GM12878 (cell line): ENCODE data around the gene OR10J4. TPM values are rescaled to one million over a fixed set of nuclear protein-coding genes. Genes with fewer than 3 reads are reported as not detected.

Source experiments
- ATAC-seq: fragments of 200-7000 bp; cut with Tn5 transposase; 3 replicates; pipeline ENCODE4 v1.9.1; 2020; ENCODE audit warnings: mild to moderate bottlenecking, moderate library complexity
- BruUV-seq: library from RNA; stranded (reverse); fragments of 400-500 nt; replicated peaks from 2 replicates; lab custom pipeline; 2021; lab: Mats Ljungman, UMichigan
- CTCF ChIA-PET: fragments of 300-600 bp; sonication (Branson Sonifier 250); formaldehyde crosslinking; extraction: SDS; loops from one replicate; lab custom pipeline; 2021; ENCODE audit warnings: inconsistent platforms; lab: Yijun Ruan, JAX
- POLR2A ChIA-PET: fragments of 350-600 bp; formaldehyde crosslinking; extraction: SDS; loops from one replicate; lab custom pipeline; 2021; ENCODE audit warnings: inconsistent platforms; lab: Charles Lee
- RAD21 ChIA-PET: fragments of 300-600 bp; sonication (Branson Sonifier 250); formaldehyde crosslinking; loops from one replicate; lab custom pipeline; 2023; ENCODE audit warnings: antibody characterized with exemption; ENCODE audit not compliant: unreplicated experiment; lab: Charles Lee
- SMC1A ChIA-PET: fragments of 300-600 bp; sonication (Branson Sonifier 250); formaldehyde crosslinking; loops from one replicate; lab custom pipeline; 2023; ENCODE audit not compliant: unreplicated experiment, uncharacterized antibody; lab: Charles Lee
- DNase-seq: peaks from one replicate; pipeline ENCODE4 v3.0.0-alpha.2; 2011; ENCODE audit warnings: low read depth, low spot score
- FAIRE-seq: peaks from 3 replicates; lab custom pipeline; 2011; peaks lifted over from hg19 to GRCh38; lab: Jason Lieb, UNC
- H2AFZ ChIP-seq: 2 replicates; pipeline ENCODE4 v1.6.0; 2011; ENCODE audit warnings: low read depth, low read length, control low read depth; ENCODE audit not compliant: control insufficient read depth
- H3K27ac ChIP-seq: 2 replicates; pipeline ENCODE4 v1.5.1; 2011; ENCODE audit warnings: control low read depth; ENCODE audit not compliant: control insufficient read depth, insufficient read depth
- H3K27me3 ChIP-seq, 2 experiments: replicated peaks in 1 of 2; 2 replicates each; pipeline versions ENCODE4 v1.6.0 to v1.6.1; 2011; ENCODE audit warnings: low read length in 1 of 2; ENCODE audit not compliant: control insufficient read depth in 2 of 2, insufficient read depth in 2 of 2
- H3K36me3 ChIP-seq, 2 experiments: 2 replicates each; pipeline ENCODE4 v1.5.1; 2011; ENCODE audit warnings: low read length in 1 of 2; ENCODE audit not compliant: control insufficient read depth in 2 of 2, insufficient read depth in 2 of 2
- H3K4me1 ChIP-seq: 2 replicates; pipeline ENCODE4 v1.6.1; 2011; ENCODE audit warnings: mild to moderate bottlenecking, low read length, moderate library complexity, mixed read lengths; ENCODE audit not compliant: control insufficient read depth, insufficient read depth
- H3K4me2 ChIP-seq: 2 replicates; pipeline ENCODE4 v1.6.0; 2011; ENCODE audit warnings: control low read depth; ENCODE audit not compliant: control insufficient read depth, insufficient read depth
- H3K4me3 ChIP-seq: fragments of 200-600 bp; sonication (generic); 2 replicates; pipeline ENCODE4 v1.5.1; 2016
- H3K79me2 ChIP-seq: 2 replicates; pipeline ENCODE4 v1.6.0; 2011; ENCODE audit warnings: low read length; ENCODE audit not compliant: control insufficient read depth, insufficient read depth
- H3K9ac ChIP-seq: 2 replicates; pipeline ENCODE4 v1.8.0; 2011; ENCODE audit warnings: low read length, control low read depth, mixed read lengths; ENCODE audit not compliant: control insufficient read depth, insufficient read depth
- H3K9me3 ChIP-seq: replicated peaks from 3 replicates; pipeline ENCODE4 v1.5.1; 2011; ENCODE audit warnings: mild to moderate bottlenecking, low read length; ENCODE audit not compliant: control insufficient read depth, insufficient read depth
- H4K20me1 ChIP-seq: 2 replicates; pipeline ENCODE4 v1.6.0; 2011; ENCODE audit not compliant: control insufficient read depth, insufficient read depth
- HDAC2 ChIP-seq: fragments of 200-600 bp; sonication (generic); IDR thresholded peaks from 2 replicates; pipeline ENCODE4 v1.6.1; 2017
- JUNB ChIP-seq: IDR thresholded peaks from 2 replicates; pipeline ENCODE4 v1.6.1; 2016; ENCODE audit warnings: antibody characterized with exemption, mild to moderate bottlenecking
- NFYA ChIP-seq: IDR thresholded peaks from 2 replicates; pipeline ENCODE4 v1.6.1; 2011; ENCODE audit warnings: low read depth, mild to moderate bottlenecking, low read length, improper control_type of control experiment, borderline replicate concordance
- NFYB ChIP-seq: IDR thresholded peaks from 2 replicates; pipeline ENCODE4 v1.6.1; 2011; ENCODE audit warnings: low read depth, mild to moderate bottlenecking, low read length, improper control_type of control experiment, moderate library complexity; ENCODE audit not compliant: insufficient read depth
- POLR2AphosphoS5 ChIP-seq: IDR thresholded peaks from 2 replicates; pipeline ENCODE4 v1.6.1; 2011; ENCODE audit warnings: mild to moderate bottlenecking, low read length, inconsistent platforms
- SPI1 ChIP-seq: IDR thresholded peaks from 2 replicates; pipeline ENCODE4 v1.6.1; 2011; ENCODE audit warnings: low read depth, mild to moderate bottlenecking, low read length, moderate library complexity, borderline replicate concordance; ENCODE audit not compliant: insufficient read depth
- SREBF2 ChIP-seq: IDR thresholded peaks from 2 replicates; pipeline ENCODE4 v1.6.1; 2012; ENCODE audit warnings: mild to moderate bottlenecking, low read length
- TCF12 ChIP-seq: IDR thresholded peaks from 2 replicates; pipeline ENCODE4 v1.6.1; 2011; ENCODE audit warnings: low read depth, mild to moderate bottlenecking, low read length
- ZBED1 ChIP-seq: IDR thresholded peaks from 2 replicates; pipeline ENCODE4 v1.6.1; 2016; ENCODE audit warnings: borderline replicate concordance
- WGBS: methylation state at CpG from one replicate; pipeline ENCODE4 v1.1.6; 2016; ENCODE audit warnings: low lambda C conversion rate; ENCODE audit not compliant: insufficient replicate concordance, insufficient coverage; ENCODE audit errors: missing lambda C conversion rate; 5-methylcytosine and 5-hydroxymethylcytosine counted together
- in situ Hi-C: fragments of 300-500 bp; cut with MboI; formaldehyde crosslinking; loops from 9 replicates; pipeline ENCODE4 v1.14.3; 2018; ENCODE audit warnings: mixed read lengths
- intact Hi-C: fragments of 100-400 bp; cut with micrococcal nuclease; formaldehyde crosslinking; loops from one replicate; pipeline ENCODE4 v1.14.2; 2022; ENCODE audit not compliant: unreplicated experiment
- polyA plus RNA-seq, 11 experiments: library from polyadenylated mRNA; depleted of rRNA in 4 of 11; unstranded in 6 of 11; stranded (reverse) in 5 of 11; fragments of >200 nt; fragmentation: Nextera tagmentation in 4 of 11; fragmentation: Illumina TruSeq in 1 of 11; extraction: Ambion mirVana in 4 of 11; extraction: Trizol in 1 of 11; gene quantifications; 1 replicate in 1 of 11; 2 replicates in 10 of 11; pipeline versions ENCODE4 v1.2.1 to v1.2.3, GENCODE V29; 2011 to 2016; ENCODE audit warnings: inconsistent platforms in 2 of 11, missing spikeins in 2 of 11, low read depth in 1 of 11
- total RNA-seq, 4 experiments: library from RNA; depleted of rRNA in 3 of 4; stranded (reverse); fragments of >200 nt in 3 of 4; fragmentation: Illumina TruSeq in 1 of 4; extraction: Trizol in 1 of 4; gene quantifications; 2 replicates each; pipeline versions ENCODE4 v1.2.1 to v1.2.3, GENCODE V29; 2013 to 2021
- TF ChIP-seq, protein P1 (sequence below): fragments of 450-650 bp; formaldehyde crosslinking; IDR thresholded peaks from 2 replicates; pipeline ENCODE4 v1.4.0; 2020; ENCODE audit warnings: mild to moderate bottlenecking, moderate library complexity
- TF ChIP-seq, protein P2 (sequence below): IDR thresholded peaks from 2 replicates; pipeline ENCODE4 v1.6.1; 2011; ENCODE audit warnings: low read depth, mild to moderate bottlenecking, low read length, moderate library complexity, borderline replicate concordance; ENCODE audit errors: extremely low read depth
- TF ChIP-seq, protein P3 (sequence below): IDR thresholded peaks from 2 replicates; pipeline ENCODE4 v1.6.1; 2012; ENCODE audit warnings: low read depth, low read length, improper control_type of control experiment

OR10J4 gene
- total and polyA plus RNA-seq, 10 of the 15 experiments (the other 5 are each of a cell fraction or from before 2014, with no cell fraction given) = not detected

DNA sequence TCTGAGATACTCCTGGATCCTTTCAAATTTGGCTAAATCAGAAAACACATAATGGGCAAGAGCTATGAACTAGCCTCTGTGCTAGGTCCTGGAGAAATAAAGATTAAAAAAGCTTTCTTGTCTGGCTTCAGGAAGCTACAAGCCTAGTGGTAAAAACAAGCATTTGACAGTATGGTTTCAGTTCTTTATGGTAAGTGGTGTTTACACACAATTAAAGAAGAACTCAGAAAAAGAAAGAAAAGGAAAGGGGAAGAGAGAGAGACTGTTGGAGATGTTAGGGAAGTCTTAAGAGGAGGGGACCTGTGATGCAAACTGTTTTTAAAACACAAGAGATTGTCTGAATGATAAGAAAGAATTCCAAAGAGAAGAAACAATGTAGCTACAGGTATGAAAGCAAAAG is 9.4 kb downstream of the OR10J4 start:
- Histone ChIP-seq H3K9ac (no peak overlapping the region), H3K9me3 (no peaks in the 10 kb centered on the region), H4K20me1 (no peaks in the 10 kb centered on the region), H3K4me3 (no peak overlapping the region), H3K79me2 (no peaks in the 10 kb centered on the region), H3K4me1 (no peaks in the 10 kb centered on the region), H3K36me3 (no peaks in the 10 kb centered on the region), H3K4me2 (no peak overlapping the region), H3K27me3 (no peaks in the 10 kb centered on the region), H3K27ac (no peak overlapping the region), H2AFZ (no peak overlapping the region)
- ChIA-PET CTCF (no interaction called here), POLR2A (no interaction called here), SMC1A (no interaction called here), RAD21 (no interaction called here)
- DNase-seq (no peak), FAIRE-seq (no peak), ATAC-seq (no peak)
- no TSS peak for BruUV-seq
- TF ChIP-seq TCF12 (no peak), NFYA (no peak)
- TF ChIP-seq, protein P1, sequence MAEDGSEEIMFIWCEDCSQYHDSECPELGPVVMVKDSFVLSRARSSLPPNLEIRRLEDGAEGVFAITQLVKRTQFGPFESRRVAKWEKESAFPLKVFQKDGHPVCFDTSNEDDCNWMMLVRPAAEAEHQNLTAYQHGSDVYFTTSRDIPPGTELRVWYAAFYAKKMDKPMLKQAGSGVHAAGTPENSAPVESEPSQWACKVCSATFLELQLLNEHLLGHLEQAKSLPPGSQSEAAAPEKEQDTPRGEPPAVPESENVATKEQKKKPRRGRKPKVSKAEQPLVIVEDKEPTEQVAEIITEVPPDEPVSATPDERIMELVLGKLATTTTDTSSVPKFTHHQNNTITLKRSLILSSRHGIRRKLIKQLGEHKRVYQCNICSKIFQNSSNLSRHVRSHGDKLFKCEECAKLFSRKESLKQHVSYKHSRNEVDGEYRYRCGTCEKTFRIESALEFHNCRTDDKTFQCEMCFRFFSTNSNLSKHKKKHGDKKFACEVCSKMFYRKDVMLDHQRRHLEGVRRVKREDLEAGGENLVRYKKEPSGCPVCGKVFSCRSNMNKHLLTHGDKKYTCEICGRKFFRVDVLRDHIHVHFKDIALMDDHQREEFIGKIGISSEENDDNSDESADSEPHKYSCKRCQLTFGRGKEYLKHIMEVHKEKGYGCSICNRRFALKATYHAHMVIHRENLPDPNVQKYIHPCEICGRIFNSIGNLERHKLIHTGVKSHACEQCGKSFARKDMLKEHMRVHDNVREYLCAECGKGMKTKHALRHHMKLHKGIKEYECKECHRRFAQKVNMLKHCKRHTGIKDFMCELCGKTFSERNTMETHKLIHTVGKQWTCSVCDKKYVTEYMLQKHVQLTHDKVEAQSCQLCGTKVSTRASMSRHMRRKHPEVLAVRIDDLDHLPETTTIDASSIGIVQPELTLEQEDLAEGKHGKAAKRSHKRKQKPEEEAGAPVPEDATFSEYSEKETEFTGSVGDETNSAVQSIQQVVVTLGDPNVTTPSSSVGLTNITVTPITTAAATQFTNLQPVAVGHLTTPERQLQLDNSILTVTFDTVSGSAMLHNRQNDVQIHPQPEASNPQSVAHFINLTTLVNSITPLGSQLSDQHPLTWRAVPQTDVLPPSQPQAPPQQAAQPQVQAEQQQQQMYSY (CRISPR knock-in tag) = no peak
- in situ Hi-C loops (no loop called here), intact Hi-C loops (no loop called here)

DNA sequence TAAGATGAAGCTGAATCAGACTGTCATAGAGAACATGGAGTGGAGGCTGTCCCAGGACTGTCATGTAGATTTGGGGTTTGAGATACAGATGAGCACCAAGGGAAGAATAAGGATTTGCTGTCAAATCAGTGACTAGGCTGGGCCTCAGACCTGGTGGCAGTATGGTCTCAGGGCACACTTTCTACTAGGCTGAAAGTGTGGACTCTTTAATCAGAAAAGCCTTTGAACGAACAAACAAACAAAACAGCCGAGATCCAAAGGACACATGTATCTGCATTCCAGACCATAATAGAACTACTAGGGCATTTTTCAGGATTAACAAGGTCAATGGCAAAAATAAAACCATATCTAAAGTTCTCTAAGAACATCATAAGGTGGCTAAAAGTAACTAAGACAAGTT is 10.4 kb downstream of the OR10J4 start:
- Histone ChIP-seq H3K27me3 (no peaks in the 10 kb centered on the region), H3K79me2 (no peaks in the 10 kb centered on the region), H3K4me2 (no peak overlapping the region), H3K9ac (no peak overlapping the region), H4K20me1 (no peaks in the 10 kb centered on the region), H3K4me1 (no peaks in the 10 kb centered on the region), H2AFZ (no peak overlapping the region), H3K9me3 (no peaks in the 10 kb centered on the region), H3K27ac (no peak overlapping the region), H3K4me3 (no peak overlapping the region), H3K36me3 (no peaks in the 10 kb centered on the region)
- DNase-seq (no peak), FAIRE-seq (no peak), ATAC-seq (no peak)
- POLR2A ChIA-PET = no interaction called here
- intact Hi-C loops (no loop called here), in situ Hi-C loops (no loop called here)
- WGBS = 0% methylated on average over 2 of the region's 2 CpGs
- SMC1A ChIA-PET = no interaction called here
- CTCF ChIA-PET = no interaction called here
- TF ChIP-seq POLR2AphosphoS5 (no peak), NFYB (no peak), SPI1 (no peak), JUNB (no peak), ZBED1 (no peak), SREBF2 (no peak), HDAC2 (no peak)
- TF ChIP-seq, protein P2, sequence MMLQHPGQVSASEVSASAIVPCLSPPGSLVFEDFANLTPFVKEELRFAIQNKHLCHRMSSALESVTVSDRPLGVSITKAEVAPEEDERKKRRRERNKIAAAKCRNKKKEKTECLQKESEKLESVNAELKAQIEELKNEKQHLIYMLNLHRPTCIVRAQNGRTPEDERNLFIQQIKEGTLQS = no peak
- TF ChIP-seq, protein P3, sequence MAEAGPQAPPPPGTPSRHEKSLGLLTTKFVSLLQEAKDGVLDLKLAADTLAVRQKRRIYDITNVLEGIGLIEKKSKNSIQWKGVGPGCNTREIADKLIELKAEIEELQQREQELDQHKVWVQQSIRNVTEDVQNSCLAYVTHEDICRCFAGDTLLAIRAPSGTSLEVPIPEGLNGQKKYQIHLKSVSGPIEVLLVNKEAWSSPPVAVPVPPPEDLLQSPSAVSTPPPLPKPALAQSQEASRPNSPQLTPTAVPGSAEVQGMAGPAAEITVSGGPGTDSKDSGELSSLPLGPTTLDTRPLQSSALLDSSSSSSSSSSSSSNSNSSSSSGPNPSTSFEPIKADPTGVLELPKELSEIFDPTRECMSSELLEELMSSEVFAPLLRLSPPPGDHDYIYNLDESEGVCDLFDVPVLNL = no peak
- RAD21 ChIA-PET = no interaction called here
- BruUV-seq = no TSS peak
